Hematopoietic multipotent progenitor cell treated with erythropoietin and hydrocortisone succinate and interleukin-3 and kit ligand, for 4 days (in vitro differentiated cells): ENCODE data around the gene CLCA4.

ENCODE experiments used
- DNase-seq: peaks from one replicate; pipeline ENCODE4 v3.0.0-alpha.2; 2015

Gene CLCA4, protein sequence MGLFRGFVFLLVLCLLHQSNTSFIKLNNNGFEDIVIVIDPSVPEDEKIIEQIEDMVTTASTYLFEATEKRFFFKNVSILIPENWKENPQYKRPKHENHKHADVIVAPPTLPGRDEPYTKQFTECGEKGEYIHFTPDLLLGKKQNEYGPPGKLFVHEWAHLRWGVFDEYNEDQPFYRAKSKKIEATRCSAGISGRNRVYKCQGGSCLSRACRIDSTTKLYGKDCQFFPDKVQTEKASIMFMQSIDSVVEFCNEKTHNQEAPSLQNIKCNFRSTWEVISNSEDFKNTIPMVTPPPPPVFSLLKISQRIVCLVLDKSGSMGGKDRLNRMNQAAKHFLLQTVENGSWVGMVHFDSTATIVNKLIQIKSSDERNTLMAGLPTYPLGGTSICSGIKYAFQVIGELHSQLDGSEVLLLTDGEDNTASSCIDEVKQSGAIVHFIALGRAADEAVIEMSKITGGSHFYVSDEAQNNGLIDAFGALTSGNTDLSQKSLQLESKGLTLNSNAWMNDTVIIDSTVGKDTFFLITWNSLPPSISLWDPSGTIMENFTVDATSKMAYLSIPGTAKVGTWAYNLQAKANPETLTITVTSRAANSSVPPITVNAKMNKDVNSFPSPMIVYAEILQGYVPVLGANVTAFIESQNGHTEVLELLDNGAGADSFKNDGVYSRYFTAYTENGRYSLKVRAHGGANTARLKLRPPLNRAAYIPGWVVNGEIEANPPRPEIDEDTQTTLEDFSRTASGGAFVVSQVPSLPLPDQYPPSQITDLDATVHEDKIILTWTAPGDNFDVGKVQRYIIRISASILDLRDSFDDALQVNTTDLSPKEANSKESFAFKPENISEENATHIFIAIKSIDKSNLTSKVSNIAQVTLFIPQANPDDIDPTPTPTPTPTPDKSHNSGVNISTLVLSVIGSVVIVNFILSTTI

DNA sequence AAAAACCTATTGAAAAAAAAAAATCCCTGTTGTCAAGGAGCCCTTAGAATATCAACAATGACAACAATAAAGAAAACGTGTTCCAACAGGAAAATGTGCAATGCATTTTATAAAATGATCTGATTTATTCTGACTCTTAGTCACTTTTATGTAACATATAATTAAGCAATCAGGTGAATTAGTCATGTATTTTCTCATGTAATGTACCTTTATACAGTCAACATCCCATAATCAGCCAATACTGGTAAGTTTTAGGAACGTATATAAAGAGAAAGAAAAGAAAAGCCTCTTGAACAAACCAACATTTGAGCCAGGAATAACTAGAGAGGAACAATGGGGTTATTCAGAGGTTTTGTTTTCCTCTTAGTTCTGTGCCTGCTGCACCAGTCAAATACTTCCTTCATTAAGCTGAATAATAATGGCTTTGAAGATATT lies at the start of gene CLCA4:
Gene CLCA4 (plus strand): TSS at position 292 of the 435 bp plus-strand sequence. CDS start 42 bp downstream, at position 334.
- no peak for DNase-seq

DNA sequence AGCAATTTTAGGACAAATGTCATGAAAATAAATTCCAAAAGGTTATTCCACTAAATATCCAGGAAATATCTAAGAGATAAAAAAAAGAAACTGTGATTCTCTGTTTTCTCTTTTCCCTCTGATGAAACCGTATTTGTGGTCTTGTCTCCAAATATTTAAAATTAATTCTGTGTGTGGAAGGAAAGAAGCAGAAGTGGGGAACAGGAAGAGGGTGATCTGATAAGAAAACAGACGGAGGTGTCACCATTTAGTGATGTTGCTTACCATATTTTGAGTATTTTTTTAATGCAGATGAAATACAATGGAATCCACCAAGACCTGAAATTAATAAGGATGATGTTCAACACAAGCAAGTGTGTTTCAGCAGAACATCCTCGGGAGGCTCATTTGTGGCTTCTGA lies 48.6 kb upstream of the CLCA4 start:
- DNase-seq = peak; percentile 60

DNA sequence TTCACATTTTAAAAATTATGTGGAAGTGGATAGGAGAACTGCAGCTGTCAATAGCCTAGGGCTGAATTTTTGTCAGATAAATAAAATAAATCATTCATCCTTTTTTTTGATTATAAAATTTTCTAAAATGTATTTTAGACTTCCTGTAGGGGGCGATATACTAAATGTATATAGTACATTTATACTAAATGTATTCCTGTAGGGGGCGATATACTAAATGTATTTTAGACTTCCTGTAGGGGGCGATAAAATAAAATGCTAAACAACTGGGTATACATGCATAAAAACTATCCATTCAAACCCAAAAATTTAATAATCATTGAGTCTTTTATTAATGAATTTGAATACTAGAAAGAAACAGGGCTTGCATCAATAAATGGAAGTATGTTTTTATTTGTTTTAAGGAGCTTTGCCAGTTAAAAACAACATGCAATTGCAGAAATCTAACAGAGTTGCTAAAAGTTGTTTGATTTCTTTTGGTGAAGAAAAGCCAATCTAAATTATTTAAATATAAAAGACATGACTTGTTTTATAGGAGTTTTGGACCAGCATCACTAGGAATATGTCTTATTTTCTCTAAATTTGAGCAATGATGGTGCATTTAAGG lies 46.8 kb upstream of the CLCA4 start:
- peak; percentile 93 for DNase-seq

DNA sequence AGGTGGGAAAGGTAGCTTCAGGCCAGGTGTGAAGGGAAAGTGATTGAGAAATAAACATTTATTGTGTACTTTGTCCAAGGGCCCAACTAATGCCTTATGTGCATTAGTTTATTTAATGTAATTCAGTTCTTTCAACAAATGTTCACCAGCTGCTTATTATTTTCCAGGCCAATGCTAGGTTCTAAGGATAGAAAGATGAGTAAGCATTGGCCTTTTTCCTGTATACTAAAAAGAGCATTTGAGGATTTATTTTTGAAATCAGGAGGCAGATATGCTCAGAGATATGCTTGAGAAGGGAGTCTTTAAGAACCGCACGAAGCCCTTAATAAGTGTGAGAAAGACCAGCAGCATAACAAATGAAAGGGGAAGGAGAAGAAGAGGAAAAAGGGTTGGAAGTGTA lies 46.2 kb upstream of the CLCA4 start:
- DNase-seq = no peak

DNA sequence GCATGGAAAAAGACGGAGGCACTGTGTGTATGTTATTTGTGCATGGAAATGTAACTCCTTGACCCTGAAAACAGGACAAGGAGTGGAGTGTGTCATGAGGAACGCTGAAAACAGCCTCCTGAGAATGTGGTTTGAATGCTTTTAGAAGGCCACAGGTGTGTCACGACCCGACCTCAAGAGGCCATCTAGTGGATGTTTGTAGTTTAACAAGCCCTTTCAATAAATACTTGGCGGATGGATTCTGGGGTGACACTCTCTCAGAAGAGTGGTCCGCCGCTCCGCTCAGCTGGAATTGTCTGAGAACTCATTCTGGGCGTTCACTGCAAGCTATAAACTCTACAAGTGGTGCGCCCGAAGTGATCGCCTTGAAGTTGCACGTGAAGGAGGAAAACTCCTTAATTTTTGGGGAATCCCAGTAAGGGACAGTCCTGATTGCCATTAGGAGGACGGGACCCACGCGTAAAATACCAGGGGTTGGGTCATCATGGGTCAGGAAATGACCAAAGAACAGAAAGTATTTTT lies 44.7 kb upstream of the CLCA4 start:
- DNase-seq = peak; percentile 67

DNA sequence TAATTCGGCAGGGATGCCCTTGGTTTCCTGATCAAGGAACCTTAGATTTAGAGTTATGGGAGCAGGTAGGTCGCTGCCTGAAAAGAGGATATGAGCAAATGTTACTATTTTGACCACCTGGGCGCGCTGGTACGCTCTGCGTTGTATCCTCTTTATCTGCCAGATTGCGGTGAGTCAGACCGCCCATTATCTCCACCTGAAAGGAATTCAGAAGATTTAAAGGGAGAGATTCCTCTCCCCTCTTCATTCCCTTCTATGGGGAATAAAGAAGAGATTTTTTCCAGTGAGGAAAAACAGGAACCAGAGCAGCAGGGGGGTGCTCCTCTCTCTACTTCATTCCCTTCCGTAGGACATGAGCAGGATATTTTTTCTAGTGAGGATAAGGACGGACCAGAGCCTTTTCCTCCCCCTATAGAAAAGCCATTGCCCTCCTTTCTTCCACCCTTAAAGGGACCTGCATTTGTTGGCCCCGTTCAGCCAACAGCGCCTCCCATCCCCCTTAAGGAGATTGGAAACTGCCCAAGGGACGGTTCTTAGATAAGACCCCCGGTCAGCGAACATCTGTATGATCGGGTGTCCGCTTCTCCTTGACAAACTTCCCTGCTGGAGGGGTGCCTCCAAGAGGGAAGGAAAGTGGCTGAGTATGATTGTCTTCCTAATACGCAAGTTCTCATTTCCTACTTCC lies 44.0 kb upstream of the CLCA4 start:
- DNase-seq = no peak

DNA sequence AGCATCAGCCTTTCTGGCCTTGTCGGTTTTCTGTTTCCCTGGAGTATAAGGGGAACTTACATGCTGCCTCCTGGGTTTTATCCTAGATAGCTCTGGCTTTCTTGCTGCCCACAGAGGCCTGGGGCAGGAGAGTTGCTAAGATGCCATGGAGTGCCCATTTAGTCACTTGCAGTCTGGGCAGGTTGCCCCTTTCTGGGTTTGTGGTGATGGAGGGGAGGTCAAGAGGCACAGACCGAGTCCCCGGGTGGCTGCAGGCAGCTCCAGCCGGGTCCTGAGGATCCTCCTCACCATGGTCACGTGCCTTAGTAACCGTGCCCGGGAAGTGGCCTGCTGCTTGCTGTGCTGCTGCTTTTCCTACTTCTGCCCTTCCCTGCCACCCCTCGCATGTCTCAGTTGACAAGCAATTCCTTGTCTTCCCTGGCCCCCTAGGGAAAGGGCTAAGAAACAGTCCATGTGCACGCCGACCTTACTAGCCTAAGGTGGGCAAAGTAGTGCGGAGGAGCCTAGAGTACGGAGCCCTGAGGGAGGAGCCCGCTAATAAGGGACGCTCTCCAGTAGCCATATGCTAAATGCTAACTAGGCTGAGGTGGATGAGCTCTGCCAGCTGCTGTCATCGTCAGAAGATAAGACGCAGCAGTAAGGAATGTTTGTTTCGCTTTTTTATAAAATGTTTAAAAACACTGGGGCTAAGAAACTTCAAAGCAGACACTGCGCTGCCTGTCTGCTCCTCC lies 43.3 kb upstream of the CLCA4 start:
- no peak for DNase-seq

DNA sequence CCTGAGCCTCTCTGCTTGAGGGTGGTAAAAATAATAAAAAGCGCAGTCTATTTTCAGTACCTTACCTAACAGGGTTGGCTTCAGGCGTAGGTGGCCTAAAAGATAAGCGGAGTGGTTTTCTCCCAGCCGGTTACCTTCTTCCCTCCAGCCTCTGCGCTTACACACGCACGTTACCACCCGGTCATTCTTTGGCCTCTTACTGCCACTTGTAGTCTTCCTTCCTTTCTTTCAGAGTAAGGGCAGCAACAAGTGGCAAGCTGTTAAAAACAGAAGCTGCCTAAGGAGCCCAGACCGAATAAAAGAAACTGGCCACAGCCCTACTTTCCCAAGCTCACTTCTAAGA lies 42.8 kb upstream of the CLCA4 start:
- peak; percentile 55 for DNase-seq

DNA sequence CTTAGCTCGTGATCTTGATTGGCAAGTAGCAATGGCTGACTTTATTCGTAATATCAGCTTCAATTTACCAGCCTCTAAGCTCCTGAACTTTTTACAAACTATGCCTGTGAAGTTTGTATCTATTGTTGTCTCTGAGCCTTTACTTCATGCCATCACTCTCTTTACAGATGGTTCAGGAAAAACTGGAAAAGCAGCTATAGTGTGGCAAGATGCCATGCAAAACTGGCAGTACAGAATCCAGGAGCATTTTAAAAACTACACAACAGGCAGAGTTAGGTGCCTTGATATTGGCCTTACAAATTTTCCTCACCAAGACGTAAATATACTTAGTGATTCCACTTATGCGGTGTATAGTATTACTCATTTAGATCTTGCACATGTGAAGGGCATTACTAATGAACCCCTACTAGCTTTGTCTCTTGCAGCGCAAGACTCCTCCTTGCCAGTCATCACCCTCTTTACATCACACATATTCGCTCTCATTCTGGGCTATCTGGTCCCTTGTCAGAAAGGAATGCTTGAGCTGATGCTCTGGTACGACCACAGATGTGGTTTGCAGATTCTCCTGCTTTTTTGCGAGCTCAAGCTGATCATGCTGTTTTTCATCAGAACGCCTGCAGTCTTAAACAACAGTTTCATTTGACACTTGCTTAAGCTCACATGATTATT lies 41.8 kb upstream of the CLCA4 start:
- peak; percentile 19 for DNase-seq

DNA sequence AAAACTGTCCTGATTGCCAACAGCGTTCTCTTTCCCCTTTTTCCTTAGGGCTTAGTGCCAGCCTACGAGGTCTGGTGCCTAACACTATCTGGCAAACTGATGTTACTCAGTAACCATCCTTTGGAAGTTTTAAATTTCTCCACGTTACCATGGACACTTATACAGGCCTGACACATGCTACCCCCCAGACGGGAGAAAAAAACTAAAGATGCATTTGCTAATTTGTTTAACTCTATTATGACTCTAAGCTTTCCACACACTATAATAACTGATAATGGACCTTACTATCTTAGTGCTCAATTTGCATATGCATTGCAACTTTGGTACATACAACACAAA lies 41.3 kb upstream of the CLCA4 start:
- no peak for DNase-seq

DNA sequence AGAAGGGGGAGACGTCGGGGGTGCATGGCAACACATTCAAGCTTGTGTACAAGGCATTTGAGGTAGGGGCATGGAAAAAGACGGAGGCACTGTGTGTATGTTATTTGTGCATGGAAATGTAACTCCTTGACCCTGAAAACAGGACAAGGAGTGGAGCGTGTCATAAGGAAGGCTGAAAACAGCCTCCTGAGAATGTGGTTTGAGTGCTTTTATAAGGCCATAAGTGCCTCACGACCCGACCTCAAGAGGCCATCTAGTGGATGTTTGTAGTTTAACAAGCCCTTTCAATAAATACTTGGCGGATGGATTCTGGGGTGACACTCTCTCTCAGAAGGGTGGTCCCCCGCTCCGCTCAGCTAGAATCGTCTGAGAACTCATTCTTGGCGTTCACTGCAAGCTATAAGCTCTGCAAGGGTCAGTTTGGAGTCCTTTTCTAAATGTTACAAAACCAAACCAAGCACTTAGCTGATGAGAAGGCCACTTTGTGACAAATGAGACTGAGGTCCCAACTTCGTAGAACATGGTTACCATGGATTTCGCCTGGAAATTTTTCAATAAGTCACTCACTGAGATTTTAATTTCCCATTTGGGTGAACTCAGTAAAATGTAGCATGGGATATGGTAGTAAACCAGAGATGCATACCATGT lies 38.8 kb upstream of the CLCA4 start:
- peak; percentile 65 for DNase-seq

DNA sequence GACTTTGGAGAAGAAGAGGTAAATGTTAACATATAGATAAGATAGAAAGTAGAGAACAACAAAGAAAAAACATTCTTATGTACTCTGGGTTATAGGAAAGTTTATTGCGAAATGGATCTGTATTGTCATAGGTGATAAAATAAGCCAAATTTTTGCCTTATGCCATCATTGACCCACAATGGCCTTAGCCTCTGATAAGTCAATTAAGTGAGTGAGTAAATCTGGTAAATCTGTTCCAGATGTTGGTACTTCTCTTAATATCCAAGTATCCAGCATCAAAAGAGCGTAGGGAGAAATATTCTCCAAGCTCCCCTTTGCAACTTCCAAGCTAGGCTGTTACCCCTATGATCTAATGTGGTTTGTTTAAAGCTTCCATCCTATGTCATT lies 38.3 kb upstream of the CLCA4 start:
- DNase-seq = no peak

DNA sequence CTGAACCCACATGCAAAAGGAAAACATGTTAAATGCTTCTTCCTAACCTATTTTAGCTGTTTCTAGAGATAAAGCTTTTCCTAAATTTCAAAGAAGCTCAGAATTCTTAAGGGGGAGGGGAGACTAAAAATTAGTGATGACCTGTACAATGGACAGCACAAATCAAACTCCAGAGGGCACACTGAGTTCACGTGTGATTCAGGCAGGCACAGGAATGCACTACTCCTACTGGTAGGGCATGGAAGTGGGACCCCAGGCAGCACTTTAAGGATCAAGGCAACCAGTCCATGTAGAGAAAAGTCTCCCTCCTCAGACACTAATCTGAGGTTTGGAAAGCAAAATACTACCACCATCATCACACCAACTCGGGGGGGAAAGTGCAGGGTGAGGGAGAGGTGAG lies 31.3 kb upstream of the CLCA4 start:
- peak; percentile 60 for DNase-seq

DNA sequence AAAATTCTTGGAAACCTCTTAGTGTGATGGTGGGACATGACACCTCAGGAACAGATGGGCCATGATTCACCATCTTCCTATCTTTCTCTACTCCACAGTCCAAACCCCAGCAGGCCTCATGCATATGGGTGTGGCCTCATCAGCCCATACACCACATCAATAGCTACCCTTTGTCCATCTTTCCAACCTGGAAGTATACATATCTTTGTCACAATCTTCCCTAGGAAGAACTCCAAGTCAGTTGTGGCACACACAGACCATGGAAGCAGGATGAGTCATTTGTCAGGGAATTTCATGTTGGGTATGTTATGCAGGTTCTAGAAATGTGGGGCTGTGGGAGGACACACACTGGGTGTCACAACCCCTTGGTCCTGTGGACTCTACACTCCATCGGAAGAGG lies 30.5 kb upstream of the CLCA4 start:
- DNase-seq = no peak

DNA sequence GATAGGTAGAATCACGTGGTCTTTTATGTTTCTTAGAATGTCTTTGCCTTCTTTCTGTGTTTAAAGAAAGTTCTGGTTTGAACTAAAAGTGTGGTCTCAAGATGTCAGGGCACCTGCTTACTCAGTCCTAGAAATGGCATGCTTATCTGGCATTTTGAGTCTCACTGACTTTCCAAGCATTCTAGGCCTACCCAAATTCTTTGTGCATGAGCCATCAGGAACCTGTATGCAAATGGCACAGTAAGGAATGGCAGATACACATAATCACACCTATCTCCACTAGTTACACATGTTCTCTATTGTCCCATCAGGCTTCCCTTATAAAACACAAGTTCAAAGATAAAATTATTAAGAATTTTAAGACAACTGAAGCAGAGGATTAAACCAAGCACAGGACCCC lies 29.5 kb upstream of the CLCA4 start:
- no peak for DNase-seq

DNA sequence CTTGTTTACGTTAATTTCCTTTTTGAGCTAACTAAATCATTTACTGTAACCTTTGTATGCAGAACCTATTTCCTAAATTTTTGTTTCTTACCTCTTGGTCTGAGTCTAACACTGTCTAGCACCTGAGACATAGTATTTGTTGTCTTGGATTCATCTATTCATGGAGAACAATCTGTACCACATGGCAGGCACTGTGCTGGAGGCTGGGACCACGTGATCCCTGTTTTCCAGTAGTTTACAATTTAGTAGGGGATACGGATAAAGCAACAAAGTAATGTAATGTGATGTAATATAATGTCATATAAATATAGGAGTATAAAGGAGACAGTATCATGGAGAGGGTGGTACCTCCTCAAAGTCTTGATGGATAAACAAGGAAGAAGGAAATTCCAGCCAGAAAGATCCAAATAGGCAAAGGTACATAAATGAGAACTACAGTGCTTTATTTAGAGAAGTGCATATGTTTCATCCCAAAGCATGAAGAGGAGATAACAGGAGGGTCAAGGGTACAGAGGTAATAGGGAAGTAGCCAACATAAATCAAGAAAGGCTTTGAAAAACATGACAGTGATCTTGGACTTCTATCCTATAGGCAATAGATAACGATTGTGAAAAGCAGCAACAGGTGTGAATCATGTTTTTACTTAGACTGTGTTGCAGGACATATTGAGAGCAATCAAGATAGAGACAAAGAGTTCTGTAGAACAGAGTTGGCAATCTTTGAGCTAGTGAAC lies 25.9 kb upstream of the CLCA4 start:
- no peak for DNase-seq

DNA sequence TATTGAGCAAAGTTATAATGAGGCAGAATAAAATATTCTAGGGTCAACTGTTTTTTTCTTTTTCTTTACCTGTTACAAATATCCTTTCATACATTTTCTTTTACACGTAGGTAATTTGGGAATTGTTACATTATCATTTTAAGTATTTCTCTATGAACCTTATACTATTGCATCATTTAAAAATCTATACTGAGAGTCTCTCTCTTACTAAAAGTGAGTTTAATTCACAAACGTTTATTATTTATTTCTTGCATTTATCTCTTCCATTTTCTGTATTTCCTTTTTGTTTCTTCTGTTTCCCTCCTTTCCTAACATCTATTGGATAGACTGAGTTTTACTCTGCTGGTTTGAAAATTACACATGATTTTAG lies 25.4 kb upstream of the CLCA4 start:
- DNase-seq = no peak

DNA sequence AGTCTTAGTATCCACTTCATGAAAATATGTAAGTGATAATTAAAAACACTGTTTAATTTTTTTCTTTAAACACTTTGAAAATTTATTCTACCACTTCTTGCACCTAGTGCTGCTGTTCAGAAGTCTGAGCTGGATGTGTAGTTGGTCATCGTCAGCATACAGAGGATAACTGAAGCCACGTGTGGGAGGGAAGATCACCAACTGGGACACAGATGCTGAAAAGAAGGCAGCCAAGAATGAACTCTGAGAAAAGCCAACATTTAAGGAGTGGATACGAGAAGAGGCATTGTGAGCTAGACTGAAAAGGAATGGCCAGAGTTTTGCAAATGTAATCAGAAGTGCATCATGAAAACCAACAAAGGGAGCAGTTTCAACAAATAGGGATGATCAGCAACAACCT lies 24.6 kb upstream of the CLCA4 start:
- DNase-seq = no peak

DNA sequence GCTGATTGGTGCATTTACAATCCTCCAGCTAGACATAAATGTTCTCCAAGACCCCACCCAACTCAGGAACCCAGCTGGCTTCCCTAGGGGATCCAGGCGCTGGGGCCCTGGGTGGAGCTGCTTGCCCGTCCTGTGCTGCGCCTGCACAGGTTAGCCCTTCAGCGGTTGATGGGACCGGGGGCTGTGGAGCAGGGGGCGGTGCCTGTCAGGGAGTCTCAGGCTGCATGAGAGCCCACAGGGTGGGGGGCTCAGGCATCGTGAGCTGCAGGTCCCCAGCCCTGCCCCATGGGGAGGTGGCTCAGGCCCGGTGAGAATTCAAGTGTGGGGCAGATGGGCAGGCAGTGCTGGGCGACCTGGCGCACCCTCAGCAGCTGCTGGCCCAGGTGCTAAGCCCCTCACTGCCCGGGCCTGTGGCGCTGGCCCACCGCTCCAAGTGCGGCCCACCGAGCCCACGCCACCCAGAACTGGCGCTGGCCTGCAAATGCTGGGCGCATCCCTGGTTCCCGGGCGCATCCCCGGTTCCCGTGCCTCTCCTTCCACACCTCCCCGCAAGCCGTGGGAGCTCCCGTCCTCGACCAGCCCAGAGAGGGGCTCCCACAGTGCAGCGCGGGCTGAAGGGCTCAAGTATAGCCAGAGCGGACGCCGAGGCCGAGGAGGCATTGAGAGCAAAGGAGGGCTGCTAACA lies 23.1 kb upstream of the CLCA4 start:
- DNase-seq = no peak

DNA sequence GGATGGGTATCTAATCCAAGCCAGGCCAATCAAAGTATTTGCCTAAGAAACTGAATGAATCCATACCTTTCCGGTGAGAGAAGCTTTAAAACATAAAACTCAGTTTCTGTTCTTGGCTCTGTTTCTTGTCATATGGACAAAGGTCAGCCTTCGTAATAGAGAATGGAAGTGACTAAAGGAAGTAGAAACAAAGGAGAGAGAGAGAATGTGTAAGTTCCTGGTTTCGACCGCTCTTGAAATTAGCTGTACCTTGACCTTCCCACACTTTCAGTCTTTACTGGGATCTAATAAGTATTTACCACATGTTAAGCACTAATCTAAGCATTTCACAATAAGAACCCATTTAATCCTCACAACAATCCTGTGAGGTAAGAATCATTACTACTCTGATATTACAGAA lies 19.6 kb upstream of the CLCA4 start:
- DNase-seq = no peak
